Astrocyte (in vitro differentiated cells and primary cell): Measurements from ENCODE around the gene SMIM10L2A.

Experiments used
- EZH2 ChIP-seq: IDR thresholded peaks from 2 replicates; pipeline ENCODE4 v1.6.1; 2012; ENCODE audit warnings: mild to moderate bottlenecking, low read length, inconsistent platforms; ENCODE audit not compliant: insufficient read depth
- TF ChIP-seq, protein P1 (sequence below): IDR thresholded peaks from 2 replicates; pipeline ENCODE4 v1.5.1; 2011; ENCODE audit warnings: low read depth, mild to moderate bottlenecking, inconsistent platforms, low read length, moderate library complexity; ENCODE audit not compliant: insufficient read depth

DNA sequence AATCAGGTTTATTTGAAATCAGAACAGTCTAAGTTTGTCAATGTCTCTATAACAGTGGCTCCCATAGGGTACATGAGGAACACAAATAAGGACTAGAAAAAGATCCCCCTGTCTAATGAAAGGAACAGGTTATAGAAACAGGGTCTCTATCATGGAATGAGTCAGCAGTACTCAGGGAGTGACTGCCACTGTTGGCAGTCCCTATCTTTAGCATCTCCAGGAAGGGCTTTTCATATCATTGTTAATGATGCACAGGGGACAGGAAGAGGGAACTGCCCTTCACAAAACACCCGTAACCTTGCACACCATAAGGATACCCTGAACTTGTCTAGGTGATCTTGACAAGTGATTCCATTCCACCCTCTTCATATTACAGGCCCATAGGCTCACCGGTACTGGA is 38.5 kb upstream of the SMIM10L2A start:
- TF ChIP-seq, protein P1, sequence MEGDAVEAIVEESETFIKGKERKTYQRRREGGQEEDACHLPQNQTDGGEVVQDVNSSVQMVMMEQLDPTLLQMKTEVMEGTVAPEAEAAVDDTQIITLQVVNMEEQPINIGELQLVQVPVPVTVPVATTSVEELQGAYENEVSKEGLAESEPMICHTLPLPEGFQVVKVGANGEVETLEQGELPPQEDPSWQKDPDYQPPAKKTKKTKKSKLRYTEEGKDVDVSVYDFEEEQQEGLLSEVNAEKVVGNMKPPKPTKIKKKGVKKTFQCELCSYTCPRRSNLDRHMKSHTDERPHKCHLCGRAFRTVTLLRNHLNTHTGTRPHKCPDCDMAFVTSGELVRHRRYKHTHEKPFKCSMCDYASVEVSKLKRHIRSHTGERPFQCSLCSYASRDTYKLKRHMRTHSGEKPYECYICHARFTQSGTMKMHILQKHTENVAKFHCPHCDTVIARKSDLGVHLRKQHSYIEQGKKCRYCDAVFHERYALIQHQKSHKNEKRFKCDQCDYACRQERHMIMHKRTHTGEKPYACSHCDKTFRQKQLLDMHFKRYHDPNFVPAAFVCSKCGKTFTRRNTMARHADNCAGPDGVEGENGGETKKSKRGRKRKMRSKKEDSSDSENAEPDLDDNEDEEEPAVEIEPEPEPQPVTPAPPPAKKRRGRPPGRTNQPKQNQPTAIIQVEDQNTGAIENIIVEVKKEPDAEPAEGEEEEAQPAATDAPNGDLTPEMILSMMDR, result no peak
- no peak for TF ChIP-seq EZH2
